ENCODE results near the gene SPG11. TPM values are rescaled to one million over a fixed set of nuclear protein-coding genes. Genes with fewer than 3 reads are reported as not detected.

Gene SPG11, protein sequence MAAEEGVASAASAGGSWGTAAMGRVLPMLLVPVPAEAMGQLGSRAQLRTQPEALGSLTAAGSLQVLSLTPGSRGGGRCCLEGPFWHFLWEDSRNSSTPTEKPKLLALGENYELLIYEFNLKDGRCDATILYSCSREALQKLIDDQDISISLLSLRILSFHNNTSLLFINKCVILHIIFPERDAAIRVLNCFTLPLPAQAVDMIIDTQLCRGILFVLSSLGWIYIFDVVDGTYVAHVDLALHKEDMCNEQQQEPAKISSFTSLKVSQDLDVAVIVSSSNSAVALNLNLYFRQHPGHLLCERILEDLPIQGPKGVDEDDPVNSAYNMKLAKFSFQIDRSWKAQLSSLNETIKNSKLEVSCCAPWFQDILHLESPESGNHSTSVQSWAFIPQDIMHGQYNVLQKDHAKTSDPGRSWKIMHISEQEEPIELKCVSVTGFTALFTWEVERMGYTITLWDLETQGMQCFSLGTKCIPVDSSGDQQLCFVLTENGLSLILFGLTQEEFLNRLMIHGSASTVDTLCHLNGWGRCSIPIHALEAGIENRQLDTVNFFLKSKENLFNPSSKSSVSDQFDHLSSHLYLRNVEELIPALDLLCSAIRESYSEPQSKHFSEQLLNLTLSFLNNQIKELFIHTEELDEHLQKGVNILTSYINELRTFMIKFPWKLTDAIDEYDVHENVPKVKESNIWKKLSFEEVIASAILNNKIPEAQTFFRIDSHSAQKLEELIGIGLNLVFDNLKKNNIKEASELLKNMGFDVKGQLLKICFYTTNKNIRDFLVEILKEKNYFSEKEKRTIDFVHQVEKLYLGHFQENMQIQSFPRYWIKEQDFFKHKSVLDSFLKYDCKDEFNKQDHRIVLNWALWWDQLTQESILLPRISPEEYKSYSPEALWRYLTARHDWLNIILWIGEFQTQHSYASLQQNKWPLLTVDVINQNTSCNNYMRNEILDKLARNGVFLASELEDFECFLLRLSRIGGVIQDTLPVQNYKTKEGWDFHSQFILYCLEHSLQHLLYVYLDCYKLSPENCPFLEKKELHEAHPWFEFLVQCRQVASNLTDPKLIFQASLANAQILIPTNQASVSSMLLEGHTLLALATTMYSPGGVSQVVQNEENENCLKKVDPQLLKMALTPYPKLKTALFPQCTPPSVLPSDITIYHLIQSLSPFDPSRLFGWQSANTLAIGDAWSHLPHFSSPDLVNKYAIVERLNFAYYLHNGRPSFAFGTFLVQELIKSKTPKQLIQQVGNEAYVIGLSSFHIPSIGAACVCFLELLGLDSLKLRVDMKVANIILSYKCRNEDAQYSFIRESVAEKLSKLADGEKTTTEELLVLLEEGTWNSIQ (N-terminal part only)
- 375 and 390 TPM in 2 replicates for total RNA-seq (2013; cell fraction: nucleolus; rRNA removed)
- total RNA-seq (2014; rRNA removed) (61.2 and 65.6 TPM in 2 replicates), total RNA-seq (2014; rRNA removed; fragmentation: Illumina TruSeq; extraction: Trizol) (57.2 and 62.1 TPM in 2 replicates), total RNA-seq (2021) (59.2 and 59.3 TPM in 2 replicates), polyA plus RNA-seq (2011; rRNA removed) (78.0 and 85.1 TPM in 2 replicates), polyA plus RNA-seq (2014; fragmentation: Illumina TruSeq; extraction: Trizol) (48.2 and 51.5 TPM in 2 replicates), polyA plus RNA-seq (2014; fragmentation: Nextera tagmentation; extraction: Ambion mirVana) (10 to 100 TPM; 22.1 to 23.6 TPM), polyA plus RNA-seq (2014; rRNA removed) (39.9 and 46.2 TPM in 2 replicates), polyA plus RNA-seq (2016; fragmentation: Nextera tagmentation; extraction: Ambion mirVana) (10 to 100 TPM; 34.3 to 41.7 TPM), polyA minus RNA-seq (2011; rRNA and poly(A)+ RNA removed) (143 and 157 TPM in 2 replicates), Bru-seq, nascent RNA (percentile 80 among the genes with signal in this experiment), BruChase-seq, experiment 1, labeled RNA remaining after a 6-hour chase (percentile 83 among the genes with signal in this experiment), BruChase-seq, experiment 2, labeled RNA remaining after a 2-hour chase (percentile 81 among the genes with signal in this experiment)
- polyA plus RNA-seq (2011; ENCODE audit: low read depth) = 25.8 TPM
- 84.0 and 93.3 TPM in 2 replicates for polyA plus RNA-seq (2011; cell fraction: cytosol; rRNA removed)
- 99.7 and 125 TPM in 2 replicates for polyA plus RNA-seq (2011; cell fraction: nucleus; rRNA removed)
- polyA plus RNA-seq (2012) = 41.8 and 52.2 TPM in 2 replicates
- 38.9 and 54.1 TPM in 2 replicates for polyA minus RNA-seq (2011; cell fraction: cytosol; rRNA and poly(A)+ RNA removed)
- polyA minus RNA-seq (2011; cell fraction: nucleus; rRNA and poly(A)+ RNA removed) = 68.2 and 117 TPM in 2 replicates
- long read RNA-seq, experiment 1, partial matches to known transcripts = 0 of 4 reads
- long read RNA-seq, experiment 1, other reads (novel, unspliced or antisense) = 3 of 4 reads
- long read RNA-seq, experiment 2, transcript SPG11-215 (12 exons, 2,579 nt) = major isoform, 17 of 62 reads
- long read RNA-seq, experiment 2, partial matches to known transcripts = 33 of 62 reads
- long read RNA-seq, experiment 2, other reads (novel, unspliced or antisense) = 12 of 62 reads

GRCh38 chr15:44663410-44664308 lies at the start of gene SPG11:
Gene SPG11 (minus strand): TSS chr15:44663662. CDS start chr15:44663647, 15 bp downstream.
- Histone ChIP-seq H3K27me3 (replicated peaks in 1 of 2; ENCODE audit: control insufficient read depth in 2 of 2, insufficient read depth in 2 of 2, low read length in 1 of 2) (no peaks in the 10 kb centered on the region), H3K4me2 (ENCODE audit: control insufficient read depth, insufficient read depth) (peak within 1 kb of the TSS; percentile 77), H2AFZ (ENCODE audit: control insufficient read depth, low read depth, low read length) (peak within 1 kb of the TSS; percentile 63), H3K27ac (ENCODE audit: control insufficient read depth, insufficient read depth) (peak within 1 kb of the TSS; percentile 98), H3K9me3 (replicated peaks; ENCODE audit: control insufficient read depth, insufficient read depth, low read length) (no peaks in the 10 kb centered on the region), H3K4me3 (peak within 1 kb of the TSS; percentile 89), H3K36me3 (ENCODE audit: control insufficient read depth in 2 of 2, insufficient read depth in 2 of 2, low read length in 1 of 2) (no peaks in the 10 kb centered on the region), H3K79me2 (ENCODE audit: control insufficient read depth, insufficient read depth, low read length) (peaks cover 64% of the 10 kb centered on the region), H3K9ac (ENCODE audit: control insufficient read depth, insufficient read depth, low read length) (peak within 1 kb of the TSS; percentile 98), H4K20me1 (ENCODE audit: control insufficient read depth, insufficient read depth) (no peaks in the 10 kb centered on the region), H3K4me1 (ENCODE audit: control insufficient read depth, insufficient read depth, low read length) (peaks cover 32% of the 10 kb centered on the region)
- peak; percentile 99 for DNase-seq (ENCODE audit: low read depth, low spot score)
- FAIRE-seq = peak; percentile 96
- 1% methylated on average over 53 of the region's 53 CpGs for WGBS (ENCODE audit: insufficient coverage, insufficient replicate concordance, low lambda C conversion rate, missing lambda C conversion rate)
- ChIA-PET SMC1A (ENCODE audit: uncharacterized antibody, unreplicated experiment) (interaction anchor here (0.6 to 12.4 kb wide), 22 partner anchors 9 to 107 kb away, joined by 3 to 383 read pairs (median 5); partner anchors contain the start of genes B2M, PATL2 and TRIM69), CTCF (interaction anchor here (0.6 to 10.2 kb wide), 24 partner anchors 9 to 375 kb away, joined by 3 to 454 read pairs (median 5); partner anchors contain the start of genes B2M, GOLM2, PATL2 and TRIM69), POLR2A (interaction anchor here (0.9 to 11.4 kb wide), 10 partner anchors 9 to 122 kb away, joined by 3 to 255 read pairs (median 14); partner anchors contain the start of genes B2M, PATL2 and TRIM69), RAD21 (ENCODE audit: unreplicated experiment) (interaction anchor here (0.6 to 18.1 kb wide), 23 partner anchors 10 to 191 kb away, joined by 3 to 680 read pairs (median 5); partner anchors contain the start of genes B2M, PATL2 and TRIM69)
- in situ Hi-C loops (cut with MboI) = no loop called here
- ATAC-seq = peak; percentile 84
- intact Hi-C loops (cut with micrococcal nuclease; ENCODE audit: unreplicated experiment) = loop anchor here (1.0 to 5.0 kb wide), 6 partner anchors 19 to 189 kb away; partner anchors contain the start of genes B2M, PATL2 and TRIM69
- BruUV-seq (replicated peaks) = no TSS peak
- TF ChIP-seq ATF3 (IDR thresholded peaks at IDR 0.05; ENCODE audit: borderline replicate concordance, extremely low read depth, low read depth, low read length) = peak; percentile 35; the same call in 1 of the 2 replicates
- TF ChIP-seq, protein P1, sequence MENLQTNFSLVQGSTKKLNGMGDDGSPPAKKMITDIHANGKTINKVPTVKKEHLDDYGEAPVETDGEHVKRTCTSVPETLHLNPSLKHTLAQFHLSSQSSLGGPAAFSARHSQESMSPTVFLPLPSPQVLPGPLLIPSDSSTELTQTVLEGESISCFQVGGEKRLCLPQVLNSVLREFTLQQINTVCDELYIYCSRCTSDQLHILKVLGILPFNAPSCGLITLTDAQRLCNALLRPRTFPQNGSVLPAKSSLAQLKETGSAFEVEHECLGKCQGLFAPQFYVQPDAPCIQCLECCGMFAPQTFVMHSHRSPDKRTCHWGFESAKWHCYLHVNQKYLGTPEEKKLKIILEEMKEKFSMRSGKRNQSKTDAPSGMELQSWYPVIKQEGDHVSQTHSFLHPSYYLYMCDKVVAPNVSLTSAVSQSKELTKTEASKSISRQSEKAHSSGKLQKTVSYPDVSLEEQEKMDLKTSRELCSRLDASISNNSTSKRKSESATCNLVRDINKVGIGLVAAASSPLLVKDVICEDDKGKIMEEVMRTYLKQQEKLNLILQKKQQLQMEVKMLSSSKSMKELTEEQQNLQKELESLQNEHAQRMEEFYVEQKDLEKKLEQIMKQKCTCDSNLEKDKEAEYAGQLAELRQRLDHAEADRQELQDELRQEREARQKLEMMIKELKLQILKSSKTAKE (IDR thresholded peaks at IDR 0.05; ENCODE audit: low read depth, poor library complexity, severe bottlenecking) = peak; percentile 34
- TF ChIP-seq CREM (IDR thresholded peaks at IDR 0.05; ENCODE audit: low read depth) = peak; percentile 47; the same call in 1 of the 2 replicates
- TF ChIP-seq MTA2 (IDR thresholded peaks at IDR 0.05; ENCODE audit: low read depth) = no peak
- no peak for TF ChIP-seq NR2C2 (IDR thresholded peaks at IDR 0.05; ENCODE audit: borderline replicate concordance, control insufficient read depth, insufficient read length, low read depth)
- no peak for TF ChIP-seq EP300 (IDR thresholded peaks at IDR 0.05; ENCODE audit: borderline replicate concordance in 1 of 2, control insufficient read depth in 1 of 2, low read depth in 2 of 2, low read length in 2 of 2)
- peak; percentile 91 for TF ChIP-seq MXI1 (IDR thresholded peaks at IDR 0.05; ENCODE audit: low read depth, low read length)
